Activated naive CD8-positive, alpha-beta T cell (primary cell): ENCODE measurements around the gene NOP14.
"Not testable (repeated sequence)": the region's sequence is repeated elsewhere in the genome, so short reads cannot be mapped to it uniquely, and the experiment has no call there.

Experiments used
- H3K27ac Mint-ChIP-seq: one replicate; pipeline ENCODE4 v1.8.0; 2021; ENCODE audit warnings: mixed read lengths
- H3K27me3 Mint-ChIP-seq: one replicate; pipeline ENCODE4 v1.8.0; 2021; ENCODE audit warnings: mixed read lengths
- H3K36me3 Mint-ChIP-seq: one replicate; pipeline ENCODE4 v1.8.0; 2021; ENCODE audit warnings: mixed read lengths
- H3K4me1 Mint-ChIP-seq: one replicate; pipeline ENCODE4 v1.8.0; 2021; ENCODE audit warnings: low read depth, mixed read lengths
- H3K4me3 Mint-ChIP-seq: one replicate; pipeline ENCODE4 v1.8.0; 2021; ENCODE audit warnings: mild to moderate bottlenecking, mixed read lengths
- H3K9me3 Mint-ChIP-seq: one replicate; pipeline ENCODE4 v1.8.0; 2021; ENCODE audit warnings: low read depth, mixed read lengths

The NOP14 gene

DNA sequence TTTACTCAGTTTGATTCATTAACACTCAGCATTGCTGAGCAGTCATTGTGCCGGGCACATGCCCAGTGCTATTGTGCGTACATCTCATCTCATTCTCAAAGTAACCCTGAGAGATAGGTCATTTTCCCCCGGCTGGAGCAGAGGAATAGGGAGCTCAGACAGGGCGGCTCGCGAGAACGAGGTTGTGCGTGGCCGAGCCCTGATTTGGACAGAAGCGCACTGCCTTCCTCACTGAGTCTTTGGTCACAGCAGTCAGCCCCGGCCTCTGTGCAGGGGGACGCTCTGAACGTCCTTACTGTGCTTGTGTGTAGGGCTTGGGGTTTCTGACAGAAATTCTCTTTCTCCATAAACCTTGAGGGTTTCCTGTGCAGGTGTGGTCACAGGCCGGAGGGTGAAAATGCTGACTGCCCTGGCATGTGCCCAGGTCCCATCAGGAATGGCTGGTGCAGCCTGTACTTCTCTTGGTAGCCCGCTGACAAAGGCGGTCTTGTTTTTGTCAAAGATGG, 39.5 kb downstream of the NOP14 start:
- Mint-ChIP-seq H3K27ac (peak overlapping the region; percentile 82), H3K9me3 (no peaks in the 10 kb centered on the region), H3K27me3 (no peaks in the 10 kb centered on the region), H3K4me1 (peaks cover 42% of the 10 kb centered on the region), H3K36me3 (peaks cover 10% of the 10 kb centered on the region), H3K4me3 (peak overlapping the region; percentile 39)

DNA sequence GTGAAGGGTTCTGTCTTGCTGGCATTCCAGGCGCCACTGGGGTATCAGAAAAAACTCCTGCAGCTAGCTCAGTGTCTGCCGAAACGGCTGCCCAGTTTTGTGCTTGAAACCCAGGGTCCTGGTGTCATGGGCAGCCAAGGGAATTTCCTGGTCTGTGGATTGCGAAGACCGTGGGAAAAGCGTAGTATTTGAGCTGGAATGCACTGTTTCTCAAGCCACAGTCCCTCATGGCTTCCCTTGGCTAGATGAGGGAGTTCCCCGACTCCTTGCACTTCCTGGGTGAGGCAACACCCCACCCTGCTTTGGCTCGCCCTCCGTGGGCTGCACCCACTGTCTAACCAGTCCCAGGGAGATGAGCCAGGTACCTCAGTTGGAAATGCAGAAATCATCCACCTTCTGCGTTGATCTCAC, 40.1 kb downstream of the NOP14 start:
- Mint-ChIP-seq H3K9me3 (no peaks in the 10 kb centered on the region), H3K36me3 (peaks cover 10% of the 10 kb centered on the region), H3K27ac (peak overlapping the region; percentile 82), H3K27me3 (no peaks in the 10 kb centered on the region), H3K4me3 (peak overlapping the region; percentile 39), H3K4me1 (peaks cover 47% of the 10 kb centered on the region)

DNA sequence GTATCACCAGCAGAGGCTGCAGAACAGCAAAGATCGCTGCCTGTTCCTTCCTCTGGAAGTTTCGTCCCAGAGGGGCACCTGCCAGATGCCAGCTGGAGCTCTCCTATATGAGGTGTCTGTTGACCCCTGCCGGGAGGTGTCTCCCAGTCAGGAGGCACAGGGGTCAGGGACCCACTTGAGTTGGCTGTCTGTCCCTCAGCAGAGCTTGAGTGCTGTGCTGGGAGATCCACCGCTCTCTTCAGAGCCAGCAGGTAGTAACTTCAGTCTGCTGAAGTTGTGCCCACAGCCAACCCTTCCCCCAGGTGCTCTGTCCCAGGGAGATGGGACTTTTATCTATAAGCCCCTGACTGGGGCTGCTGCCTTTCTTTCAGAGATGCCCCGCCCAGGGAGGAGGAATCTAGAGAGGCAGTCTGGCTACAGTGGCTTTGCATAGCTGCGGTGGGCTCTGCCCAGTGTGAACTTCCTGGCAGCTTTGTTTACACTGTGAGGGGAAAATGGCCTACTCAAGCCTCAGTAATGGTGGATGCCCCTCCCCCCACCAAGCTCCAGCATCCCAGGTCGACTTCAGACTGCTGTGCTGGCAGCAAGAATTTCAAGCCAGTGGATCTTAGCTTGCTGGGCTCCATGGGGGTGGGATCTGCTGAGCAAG, 40.6 kb downstream of the NOP14 start:
- not testable (repeated sequence) for H3K4me3 Mint-ChIP-seq, H3K27me3 Mint-ChIP-seq, H3K36me3 Mint-ChIP-seq, H3K9me3 Mint-ChIP-seq
- Mint-ChIP-seq H3K27ac (peak overlapping the region; percentile 86), H3K4me1 (peaks cover 52% of the 10 kb centered on the region)

DNA sequence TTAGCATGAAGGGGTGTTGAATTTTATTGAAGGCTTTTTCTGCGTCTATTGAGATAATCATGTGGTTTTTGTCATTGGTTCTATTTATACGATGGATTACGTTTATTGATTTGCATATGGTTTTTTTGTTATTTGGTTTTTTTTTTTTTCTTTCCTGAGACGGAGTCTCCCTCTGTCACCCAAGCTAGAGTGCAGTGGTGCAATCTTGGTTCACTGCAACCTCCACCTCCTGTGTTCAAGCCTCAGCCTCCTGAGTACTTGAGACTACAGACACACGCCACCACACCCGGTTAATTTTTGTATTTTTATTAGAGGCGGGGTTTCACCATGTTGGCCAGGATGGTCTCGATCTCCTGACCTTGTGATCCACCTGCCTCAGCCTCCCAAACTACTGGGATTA, 44.5 kb downstream of the NOP14 start:
- Mint-ChIP-seq H3K36me3 (peaks cover 16% of the 10 kb centered on the region), H3K4me1 (peaks cover 54% of the 10 kb centered on the region)
- H3K27me3 Mint-ChIP-seq, H3K9me3 Mint-ChIP-seq, H3K4me3 Mint-ChIP-seq, H3K27ac Mint-ChIP-seq: not testable (repeated sequence)

- H3K4me3 Mint-ChIP-seq, H3K27ac Mint-ChIP-seq, H3K9me3 Mint-ChIP-seq, H3K27me3 Mint-ChIP-seq: not testable (repeated sequence)
- H3K4me1 Mint-ChIP-seq, result peaks cover 50% of the 10 kb centered on the region
- peaks cover 16% of the 10 kb centered on the region for H3K36me3 Mint-ChIP-seq
These were observed 44.9 kb downstream of the NOP14 start for GRCh38 chr4:2918300-2918699.

DNA sequence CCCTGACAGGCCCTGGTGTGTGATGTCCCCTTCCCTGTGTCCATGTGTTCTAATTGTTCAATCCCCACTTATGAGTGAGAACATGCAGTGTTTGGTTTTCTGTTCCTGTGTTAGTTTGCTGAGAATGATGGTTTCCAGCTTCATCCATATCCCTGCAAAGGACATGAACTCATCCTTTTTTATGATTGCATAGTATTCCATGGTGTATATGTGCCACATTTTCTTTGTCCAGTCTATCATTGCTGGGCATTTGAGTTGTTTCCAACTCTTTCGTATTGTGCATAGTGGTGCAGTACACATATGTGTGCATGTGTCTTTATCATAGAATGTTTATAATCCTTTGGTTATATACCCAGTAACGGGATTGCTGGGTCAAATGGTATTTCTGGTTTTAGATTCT, 46.5 kb downstream of the NOP14 start:
- H3K36me3 Mint-ChIP-seq, result peaks cover 16% of the 10 kb centered on the region

GRCh38 chr4:2915789-2916188, 47.4 kb downstream of the NOP14 start:
- Mint-ChIP-seq H3K9me3 (no peaks in the 10 kb centered on the region), H3K36me3 (peaks cover 15% of the 10 kb centered on the region), H3K27ac (no peak overlapping the region), H3K4me3 (no peak overlapping the region), H3K27me3 (no peaks in the 10 kb centered on the region), H3K4me1 (peaks cover 29% of the 10 kb centered on the region)

More for the DNA sequence above, 46.5 kb downstream of the NOP14 start:
- peaks cover 35% of the 10 kb centered on the region for H3K4me1 Mint-ChIP-seq
- H3K4me3 Mint-ChIP-seq, H3K27ac Mint-ChIP-seq, H3K27me3 Mint-ChIP-seq, H3K9me3 Mint-ChIP-seq: not testable (repeated sequence)

GRCh38 chr4:2914256-2915126, 48.7 kb downstream of the NOP14 start:
- no peaks in the 10 kb centered on the region for H3K27me3 Mint-ChIP-seq
- no peaks in the 10 kb centered on the region for H3K9me3 Mint-ChIP-seq
- no peak overlapping the region for H3K27ac Mint-ChIP-seq
- peaks cover 6% of the 10 kb centered on the region for H3K36me3 Mint-ChIP-seq
- no peak overlapping the region for H3K4me3 Mint-ChIP-seq
- peaks cover 18% of the 10 kb centered on the region for H3K4me1 Mint-ChIP-seq

- no peaks in the 10 kb centered on the region for H3K27me3 Mint-ChIP-seq
- no peak overlapping the region for H3K27ac Mint-ChIP-seq
- no peaks in the 10 kb centered on the region for H3K9me3 Mint-ChIP-seq
- H3K36me3 Mint-ChIP-seq, result peaks cover 6% of the 10 kb centered on the region
- H3K4me1 Mint-ChIP-seq, result peaks cover 10% of the 10 kb centered on the region
- no peak overlapping the region for H3K4me3 Mint-ChIP-seq
These were observed 50.0 kb downstream of the NOP14 start for GRCh38 chr4:2913168-2913567.

DNA sequence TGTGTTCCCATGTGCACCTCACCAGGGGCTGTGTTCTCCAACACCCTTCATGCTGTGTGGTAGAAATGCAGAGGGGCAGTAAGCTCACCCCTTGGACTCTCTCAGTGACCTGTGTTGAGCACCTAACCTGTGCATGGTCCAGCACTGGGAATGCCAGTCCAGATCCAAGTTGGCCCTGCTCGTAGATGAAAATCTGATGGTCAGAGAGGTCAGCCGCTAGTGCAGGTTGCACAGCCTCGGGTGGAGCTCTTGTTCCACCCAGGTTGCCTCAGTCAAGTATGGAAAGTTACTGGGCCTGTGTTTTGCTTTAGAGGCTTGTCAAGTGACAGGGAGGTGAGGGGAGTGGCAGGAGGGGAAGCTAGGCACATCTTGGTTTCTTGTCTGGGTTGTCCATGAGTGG, 51.3 kb downstream of the NOP14 start:
- H3K36me3 Mint-ChIP-seq, result peaks cover 5% of the 10 kb centered on the region
- H3K4me3 Mint-ChIP-seq, result no peak overlapping the region
- H3K27ac Mint-ChIP-seq, result no peak overlapping the region
- H3K27me3 Mint-ChIP-seq, result no peaks in the 10 kb centered on the region
- no peaks in the 10 kb centered on the region for H3K9me3 Mint-ChIP-seq
- H3K4me1 Mint-ChIP-seq, result peaks cover 11% of the 10 kb centered on the region

DNA sequence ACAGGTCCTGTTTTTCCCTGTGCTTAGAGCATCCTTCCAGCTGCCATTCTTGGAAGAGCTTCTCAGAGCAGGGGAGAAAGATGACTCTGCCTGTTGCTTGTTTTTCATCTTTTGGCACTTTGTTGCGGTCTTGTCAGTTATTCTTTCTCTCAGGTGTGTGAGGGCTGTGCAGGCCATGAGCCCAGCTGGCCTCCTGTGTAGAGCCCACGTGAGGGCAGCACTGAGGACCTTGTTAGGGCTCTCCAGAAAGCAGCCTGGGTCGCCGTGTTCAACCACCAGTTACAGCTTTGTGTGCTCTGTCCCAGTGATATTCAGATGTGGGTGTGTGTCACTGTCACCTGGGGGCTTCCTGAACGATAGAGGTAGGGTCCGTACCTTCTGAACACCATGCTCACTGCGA, 52.8 kb downstream of the NOP14 start:
- Mint-ChIP-seq H3K36me3 (peaks cover 2% of the 10 kb centered on the region), H3K27me3 (no peaks in the 10 kb centered on the region), H3K4me1 (peaks cover 25% of the 10 kb centered on the region), H3K4me3 (no peak overlapping the region), H3K9me3 (no peaks in the 10 kb centered on the region), H3K27ac (no peak overlapping the region)

- H3K36me3 Mint-ChIP-seq, result peaks cover 2% of the 10 kb centered on the region
- no peaks in the 10 kb centered on the region for H3K9me3 Mint-ChIP-seq
- no peak overlapping the region for H3K4me3 Mint-ChIP-seq
- no peak overlapping the region for H3K27ac Mint-ChIP-seq
- peaks cover 29% of the 10 kb centered on the region for H3K4me1 Mint-ChIP-seq
- no peaks in the 10 kb centered on the region for H3K27me3 Mint-ChIP-seq
These were observed 53.6 kb downstream of the NOP14 start for GRCh38 chr4:2909583-2909982.

DNA sequence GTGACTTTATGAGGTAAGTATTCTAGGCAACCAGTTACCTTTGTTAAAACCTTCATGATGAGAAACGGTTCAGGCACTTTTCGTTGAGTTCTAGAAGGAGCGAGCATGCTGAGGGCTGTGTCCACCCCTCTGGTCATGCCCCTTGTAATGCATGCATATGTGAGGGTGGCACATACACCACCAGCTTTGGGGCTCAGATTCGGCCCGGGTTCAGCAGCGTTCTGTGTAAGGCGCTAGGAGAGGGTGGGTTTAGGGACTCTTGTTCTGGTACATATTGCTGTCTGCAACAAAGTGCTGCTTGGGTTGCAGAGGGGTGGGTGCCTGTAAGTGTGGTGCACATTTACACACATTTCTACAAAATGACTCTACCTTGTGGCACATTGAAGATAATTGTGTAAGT, 54.5 kb downstream of the NOP14 start:
- Mint-ChIP-seq H3K27me3 (no peaks in the 10 kb centered on the region), H3K4me1 (peaks cover 33% of the 10 kb centered on the region), H3K9me3 (no peaks in the 10 kb centered on the region), H3K27ac (no peak overlapping the region), H3K4me3 (no peak overlapping the region), H3K36me3 (peaks cover 6% of the 10 kb centered on the region)

DNA sequence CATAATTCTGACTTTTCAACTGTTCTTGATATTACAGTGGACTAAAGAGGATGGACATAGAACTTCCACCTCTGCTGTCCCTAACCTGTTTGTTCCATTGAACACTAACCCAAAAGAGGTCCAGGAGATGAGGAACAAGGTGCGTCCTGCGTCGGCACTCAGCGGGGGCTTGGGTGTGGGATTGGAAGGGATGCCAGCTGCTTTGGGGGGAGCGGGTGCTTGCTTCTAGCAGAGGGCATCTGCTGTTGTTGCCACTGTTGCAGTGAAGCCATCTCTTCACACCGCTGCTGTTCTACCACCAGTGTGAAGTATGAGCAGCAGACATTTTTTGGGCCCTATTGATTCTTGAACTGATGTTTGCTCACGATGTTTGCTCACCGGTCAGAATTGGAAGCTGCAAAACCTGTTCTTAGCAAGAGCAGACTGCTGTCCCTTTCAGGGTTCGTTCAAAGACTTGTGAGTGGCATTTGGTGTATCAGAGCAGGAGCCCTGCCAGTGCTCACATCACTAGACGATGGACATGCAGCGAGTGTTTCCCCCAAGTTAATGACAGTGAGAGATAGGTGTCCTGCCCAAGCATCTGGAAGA, 55.4 kb downstream of the NOP14 start:
- peak overlapping the region; percentile 76 for H3K27ac Mint-ChIP-seq
- peaks cover 6% of the 10 kb centered on the region for H3K36me3 Mint-ChIP-seq
- no peak overlapping the region for H3K4me3 Mint-ChIP-seq

GRCh38 chr4:2907226-2907625, 56.0 kb downstream of the NOP14 start:
- Mint-ChIP-seq H3K27ac (peak overlapping the region; percentile 76), H3K4me3 (no peak overlapping the region), H3K4me1 (peaks cover 33% of the 10 kb centered on the region), H3K27me3 (no peaks in the 10 kb centered on the region), H3K9me3 (no peaks in the 10 kb centered on the region), H3K36me3 (peaks cover 6% of the 10 kb centered on the region)

More for the DNA sequence above, 55.4 kb downstream of the NOP14 start:
- Mint-ChIP-seq H3K9me3 (no peaks in the 10 kb centered on the region), H3K27me3 (no peaks in the 10 kb centered on the region), H3K4me1 (peaks cover 33% of the 10 kb centered on the region)
